Hepatocyte (in vitro differentiated cells): ENCODE data around the gene VWCE. TPM values are rescaled to one million over a fixed set of nuclear protein-coding genes. Genes with fewer than 3 reads are reported as not detected.
A peak's percentile ranks its signal among the peaks of the same experiment; 100 is the strongest.

Experiments
- DNase-seq: peaks from one replicate; pipeline ENCODE4 v3.0.0-alpha.2; 2016; ENCODE audit warnings: low spot score
- H2AFZ ChIP-seq: fragments of 200-600 bp; sonication (generic); 2 replicates; pipeline ENCODE4 v1.6.0; 2016; ENCODE audit warnings: antibody characterized with exemption, mild to moderate bottlenecking
- H3K27ac ChIP-seq: fragments of 200-600 bp; sonication (generic); 2 replicates; pipeline ENCODE4 v1.5.1; 2016; ENCODE audit warnings: mild to moderate bottlenecking
- H3K27me3 ChIP-seq: fragments of 200-600 bp; sonication (generic); 2 replicates; pipeline ENCODE4 v1.6.1; 2016
- H3K36me3 ChIP-seq: fragments of 200-600 bp; sonication (generic); replicated peaks from 2 replicates; pipeline ENCODE4 v1.5.1; 2016; ENCODE audit warnings: low read depth; ENCODE audit not compliant: insufficient read depth
- H3K4me1 ChIP-seq: fragments of 200-600 bp; sonication (generic); 2 replicates; pipeline ENCODE4 v1.5.1; 2016; ENCODE audit warnings: mild to moderate bottlenecking, moderate library complexity; ENCODE audit not compliant: insufficient read depth
- H3K4me2 ChIP-seq: fragments of 200-600 bp; sonication (generic); 2 replicates; pipeline ENCODE4 v1.6.0; 2016
- H3K4me3 ChIP-seq: fragments of 200-600 bp; sonication (generic); 2 replicates; pipeline ENCODE4 v1.5.1; 2016; ENCODE audit warnings: mild to moderate bottlenecking
- H3K79me2 ChIP-seq: fragments of 200-600 bp; sonication (generic); 2 replicates; pipeline ENCODE4 v1.6.0; 2017; ENCODE audit warnings: mild to moderate bottlenecking
- H3K9me2 ChIP-seq: fragments of 200-600 bp; sonication (generic); replicated peaks from 2 replicates; pipeline ENCODE4 v1.6.0; 2017; ENCODE audit warnings: mild to moderate bottlenecking; ENCODE audit not compliant: insufficient read depth
- H3K9me3 ChIP-seq: fragments of 200-600 bp; sonication (generic); 2 replicates; pipeline ENCODE4 v1.5.1; 2016; ENCODE audit warnings: low read depth, mild to moderate bottlenecking
- H4K20me1 ChIP-seq: fragments of 200-600 bp; sonication (generic); 2 replicates; pipeline ENCODE4 v1.6.0; 2016; ENCODE audit warnings: mild to moderate bottlenecking; ENCODE audit not compliant: insufficient read depth, poor library complexity, severe bottlenecking
- EZH2 ChIP-seq: fragments of 200-600 bp; sonication (generic); IDR thresholded peaks from 2 replicates; pipeline ENCODE4 v1.6.1; 2016; ENCODE audit warnings: antibody characterized with exemption, mild to moderate bottlenecking, borderline replicate concordance
- EZH2phosphoT487 ChIP-seq: fragments of 200-600 bp; sonication (generic); IDR thresholded peaks from one replicate; pipeline ENCODE4 v1.6.1; 2018; ENCODE audit warnings: antibody characterized with exemption, mild to moderate bottlenecking, low read depth, moderate library complexity; ENCODE audit not compliant: unreplicated experiment, severe bottlenecking
- WGBS: methylation state at CpG from one replicate; pipeline ENCODE4 v1.1.6; 2016; ENCODE audit warnings: low lambda C conversion rate; ENCODE audit errors: missing lambda C conversion rate; 5-methylcytosine and 5-hydroxymethylcytosine counted together
- polyA plus RNA-seq: library from polyadenylated mRNA; unstranded; fragments of >200 nt; fragmentation: Nextera tagmentation; extraction: Ambion mirVana; gene quantifications from 2 replicates; pipeline ENCODE4 v1.2.1, GENCODE V29; 2016
- total RNA-seq: library from RNA; depleted of rRNA; stranded (reverse); fragments of >200 nt; gene quantifications from 2 replicates; pipeline ENCODE4 v1.2.3, GENCODE V29; 2014
- TF ChIP-seq, protein P1 (sequence below): fragments of 200-600 bp; sonication (generic); IDR thresholded peaks from 2 replicates; pipeline ENCODE4 v1.5.1; 2016; ENCODE audit warnings: antibody characterized with exemption, mild to moderate bottlenecking; ENCODE audit not compliant: poor library complexity

The VWCE gene
- total and polyA plus RNA-seq, 2 experiments from 2014 or later = 6.7 to 13.4 TPM

DNA sequence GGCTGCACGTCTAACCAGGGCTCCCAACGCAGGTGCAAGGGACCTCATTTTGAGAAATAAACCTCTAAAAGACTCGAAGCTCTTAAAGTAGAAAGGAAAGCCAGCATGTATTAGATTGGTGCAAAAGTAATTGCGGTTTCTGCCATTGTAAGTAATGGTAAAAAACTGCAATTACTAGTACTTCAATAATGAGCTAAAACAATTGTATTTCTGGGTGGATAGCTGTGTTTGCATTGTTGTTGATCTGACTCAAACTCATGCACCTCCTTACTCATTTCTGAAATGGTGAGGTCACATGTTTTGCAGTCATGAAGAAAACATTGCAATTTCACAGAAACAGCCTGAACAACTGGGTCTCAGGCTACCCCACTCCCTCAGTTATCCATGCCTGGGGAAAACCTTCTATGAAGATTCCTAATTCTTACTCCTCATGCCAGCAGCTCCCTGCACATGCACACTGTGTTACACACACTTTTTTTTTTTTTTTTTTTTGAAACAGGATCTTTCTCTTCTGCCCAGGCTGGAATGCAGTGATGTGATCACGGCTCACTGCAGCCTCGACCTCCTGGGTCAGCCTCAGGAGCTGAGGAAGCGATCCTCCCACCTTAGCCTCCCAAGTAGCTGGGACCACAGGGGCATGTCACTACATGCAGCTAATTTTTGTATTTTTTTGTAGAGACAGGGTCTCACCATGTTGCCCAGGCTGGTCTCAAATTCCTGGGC lies 24.6 kb downstream of the VWCE start:
- no peak for TF ChIP-seq EZH2phosphoT487
- TF ChIP-seq, protein P1, sequence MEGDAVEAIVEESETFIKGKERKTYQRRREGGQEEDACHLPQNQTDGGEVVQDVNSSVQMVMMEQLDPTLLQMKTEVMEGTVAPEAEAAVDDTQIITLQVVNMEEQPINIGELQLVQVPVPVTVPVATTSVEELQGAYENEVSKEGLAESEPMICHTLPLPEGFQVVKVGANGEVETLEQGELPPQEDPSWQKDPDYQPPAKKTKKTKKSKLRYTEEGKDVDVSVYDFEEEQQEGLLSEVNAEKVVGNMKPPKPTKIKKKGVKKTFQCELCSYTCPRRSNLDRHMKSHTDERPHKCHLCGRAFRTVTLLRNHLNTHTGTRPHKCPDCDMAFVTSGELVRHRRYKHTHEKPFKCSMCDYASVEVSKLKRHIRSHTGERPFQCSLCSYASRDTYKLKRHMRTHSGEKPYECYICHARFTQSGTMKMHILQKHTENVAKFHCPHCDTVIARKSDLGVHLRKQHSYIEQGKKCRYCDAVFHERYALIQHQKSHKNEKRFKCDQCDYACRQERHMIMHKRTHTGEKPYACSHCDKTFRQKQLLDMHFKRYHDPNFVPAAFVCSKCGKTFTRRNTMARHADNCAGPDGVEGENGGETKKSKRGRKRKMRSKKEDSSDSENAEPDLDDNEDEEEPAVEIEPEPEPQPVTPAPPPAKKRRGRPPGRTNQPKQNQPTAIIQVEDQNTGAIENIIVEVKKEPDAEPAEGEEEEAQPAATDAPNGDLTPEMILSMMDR = no peak
- no peak for TF ChIP-seq EZH2
- H3K9me2 ChIP-seq = no peaks in the 10 kb centered on the region
- no peaks in the 10 kb centered on the region for H3K36me3 ChIP-seq
- WGBS = 98% methylated on average over 7 of the region's 7 CpGs
- no peaks in the 10 kb centered on the region for H3K9me3 ChIP-seq
- no peaks in the 10 kb centered on the region for H3K27me3 ChIP-seq
- no peak overlapping the region for H3K4me2 ChIP-seq
- no peak overlapping the region for H3K27ac ChIP-seq
- DNase-seq = no peak
- no peaks in the 10 kb centered on the region for H3K79me2 ChIP-seq
- H3K4me1 ChIP-seq = no peaks in the 10 kb centered on the region
- no peak overlapping the region for H2AFZ ChIP-seq
- H4K20me1 ChIP-seq = no peaks in the 10 kb centered on the region
- H3K4me3 ChIP-seq = no peak overlapping the region

DNA sequence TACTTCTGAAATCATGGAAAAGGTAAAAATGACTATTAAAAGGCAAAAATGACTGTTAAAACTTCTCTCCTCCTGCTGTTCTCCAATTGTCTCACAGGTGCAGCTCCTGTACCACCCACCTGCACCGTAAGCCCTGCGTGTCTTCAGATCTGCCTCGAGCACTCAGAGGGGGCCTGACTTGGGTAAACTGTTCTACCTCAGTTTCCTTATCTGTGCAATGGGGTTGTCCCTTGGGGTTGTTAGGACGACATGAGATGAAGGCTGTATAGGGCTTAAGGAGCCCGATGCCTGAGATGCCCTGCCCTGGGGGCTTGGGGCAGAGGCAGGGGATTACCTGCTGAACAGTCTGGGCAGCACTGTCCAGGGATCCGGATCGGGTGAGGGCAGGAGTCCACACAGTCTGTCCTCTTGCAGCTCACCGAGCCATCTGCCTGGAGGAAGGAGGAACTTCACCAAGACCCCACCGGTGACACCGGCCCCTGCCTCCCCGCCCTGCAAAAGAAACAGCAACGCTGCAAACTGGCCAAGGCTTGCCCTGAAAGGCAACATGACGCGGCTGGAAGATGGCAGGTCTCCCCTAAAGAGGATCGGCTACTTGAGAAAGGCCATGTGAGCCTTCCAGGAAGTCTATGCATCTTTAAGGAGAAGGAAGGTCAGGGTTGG lies 26.4 kb downstream of the VWCE start:
- WGBS = 96% methylated on average over 15 of the region's 15 CpGs
- Histone ChIP-seq H3K27me3 (no peaks in the 10 kb centered on the region), H3K79me2 (no peaks in the 10 kb centered on the region), H3K27ac (no peak overlapping the region), H3K36me3 (no peaks in the 10 kb centered on the region), H3K9me3 (no peaks in the 10 kb centered on the region), H3K4me3 (no peak overlapping the region), H3K9me2 (no peaks in the 10 kb centered on the region), H3K4me1 (no peaks in the 10 kb centered on the region), H2AFZ (no peak overlapping the region), H4K20me1 (no peaks in the 10 kb centered on the region), H3K4me2 (no peak overlapping the region)
- no peak for TF ChIP-seq EZH2phosphoT487
- TF ChIP-seq, protein P1 = no peak
- TF ChIP-seq EZH2 = no peak
- no peak for DNase-seq

GRCh38 chr11:61267437-61267841 lies 27.7 kb downstream of the VWCE start:
- Histone ChIP-seq H3K9me3 (no peaks in the 10 kb centered on the region), H3K4me2 (no peak overlapping the region), H3K79me2 (no peaks in the 10 kb centered on the region), H3K4me1 (no peaks in the 10 kb centered on the region), H3K4me3 (no peak overlapping the region), H3K27ac (no peak overlapping the region), H3K9me2 (no peaks in the 10 kb centered on the region), H3K36me3 (no peaks in the 10 kb centered on the region), H3K27me3 (no peaks in the 10 kb centered on the region), H4K20me1 (no peaks in the 10 kb centered on the region), H2AFZ (no peak overlapping the region)
- peak; percentile 35 for DNase-seq
- TF ChIP-seq EZH2 (no peak), EZH2phosphoT487 (no peak)
- 82% methylated on average over 6 of the region's 6 CpGs for WGBS

GRCh38 chr11:61266602-61267001 lies 28.5 kb downstream of the VWCE start:
- TF ChIP-seq EZH2phosphoT487 = no peak
- TF ChIP-seq, protein P1 = no peak
- no peak for TF ChIP-seq EZH2
- DNase-seq = no peak

More at GRCh38 chr11:61266602-61267001, 28.5 kb downstream of the VWCE start:
- no peaks in the 10 kb centered on the region for H3K9me3 ChIP-seq
- H3K4me2 ChIP-seq = no peak overlapping the region
- H3K27ac ChIP-seq = no peak overlapping the region
- H3K9me2 ChIP-seq = no peaks in the 10 kb centered on the region
- no peaks in the 10 kb centered on the region for H3K36me3 ChIP-seq
- no peaks in the 10 kb centered on the region for H3K4me1 ChIP-seq
- H2AFZ ChIP-seq = no peak overlapping the region
- no peaks in the 10 kb centered on the region for H4K20me1 ChIP-seq
- H3K4me3 ChIP-seq = no peak overlapping the region
- H3K27me3 ChIP-seq = no peaks in the 10 kb centered on the region
- no peaks in the 10 kb centered on the region for H3K79me2 ChIP-seq
- WGBS = 85% methylated on average over 4 of the region's 4 CpGs
